Endodermal cell (in vitro differentiated cells): ENCODE results near the gene TUBA4B. TPM values are rescaled to one million over a fixed set of nuclear protein-coding genes. Genes with fewer than 3 reads are reported as not detected.

ENCODE experiments used
- DNase-seq: peaks from one replicate; pipeline ENCODE4 v3.0.0-alpha.2; 2017
- H3K27ac ChIP-seq: 2 replicates; pipeline ENCODE4 v1.5.1; 2013; ENCODE audit warnings: mild to moderate bottlenecking, low read depth, low read length, moderate library complexity
- H3K27me3 ChIP-seq: 2 replicates; pipeline ENCODE4 v1.6.1; 2013; ENCODE audit warnings: mild to moderate bottlenecking, low read length, moderate library complexity; ENCODE audit not compliant: insufficient read depth, control insufficient read depth, poor library complexity, severe bottlenecking
- H3K36me3 ChIP-seq: 2 replicates; pipeline ENCODE4 v1.7.0; 2013; ENCODE audit warnings: mild to moderate bottlenecking, low read length, moderate library complexity; ENCODE audit not compliant: control insufficient read depth, insufficient read depth
- H3K4me1 ChIP-seq: one replicate; pipeline ENCODE4 v1.7.0; 2013; ENCODE audit warnings: low read length; ENCODE audit not compliant: control insufficient read depth, insufficient read depth
- H3K4me3 ChIP-seq: 2 replicates; pipeline ENCODE4 v1.5.1; 2013; ENCODE audit warnings: mild to moderate bottlenecking, low read length, moderate library complexity
- H3K9ac ChIP-seq: 2 replicates; pipeline ENCODE4 v1.6.1; 2013; ENCODE audit warnings: mild to moderate bottlenecking, low read length, moderate library complexity; ENCODE audit not compliant: poor library complexity, severe bottlenecking; ENCODE audit errors: extremely low read depth
- H3K9me3 ChIP-seq: 2 replicates; pipeline ENCODE4 v1.6.1; 2013; ENCODE audit warnings: mild to moderate bottlenecking, low read length, moderate library complexity; ENCODE audit not compliant: control insufficient read depth
- H3K27ac Mint-ChIP-seq: 2 replicates; pipeline ENCODE4 v1.8.0; 2020; ENCODE audit warnings: mixed read lengths
- H3K27me3 Mint-ChIP-seq: 2 replicates; pipeline ENCODE4 v1.8.0; 2021; ENCODE audit warnings: mild to moderate bottlenecking, mixed read lengths; ENCODE audit not compliant: insufficient read depth
- H3K36me3 Mint-ChIP-seq: 2 replicates; pipeline ENCODE4 v1.8.0; 2020; ENCODE audit warnings: low read depth, mixed read lengths
- H3K4me1 Mint-ChIP-seq: 2 replicates; pipeline ENCODE4 v1.8.0; 2020; ENCODE audit warnings: mixed read lengths
- H3K4me3 Mint-ChIP-seq: 2 replicates; pipeline ENCODE4 v1.8.0; 2020; ENCODE audit warnings: mild to moderate bottlenecking, moderate library complexity, mixed read lengths
- H3K9me3 Mint-ChIP-seq: 2 replicates; pipeline ENCODE4 v1.8.0; 2020; ENCODE audit warnings: mild to moderate bottlenecking, mixed read lengths
- WGBS, 2 experiments: methylation state at CpG; one replicate each; pipeline versions ENCODE4 v1.1.5 to v1.1.7; 2013; ENCODE audit warnings: missing lambda C conversion rate in 2 of 2, mixed read lengths in 1 of 2; ENCODE audit not compliant: insufficient coverage in 1 of 2, insufficient read length in 1 of 2; 5-methylcytosine and 5-hydroxymethylcytosine counted together
- total RNA-seq, 2 donors: library from RNA; stranded (reverse); fragmentation: NEBNext Ultra II Directional in 1 of 2; extraction: Animal tissue kit (Norgen Biotek cat#: 25700) in 1 of 2; gene quantifications; 2 replicates in 1 of 2; 3 replicates in 1 of 2; pipeline ENCODE4 v1.2.1, GENCODE V29; 2021
- TF ChIP-seq, protein P1 (sequence below): fragments of 200-600 bp; sonication (generic); conservative IDR thresholded peaks from 2 replicates; pipeline ENCODE4 v1.5.0; 2021; ENCODE audit warnings: antibody characterized with exemption, mild to moderate bottlenecking

TUBA4B gene
- total RNA-seq, 2 donors from 2014 or later: not detected

- Mint-ChIP-seq H3K9me3 (peaks cover 7% of the 10 kb centered on the region), H3K27me3 (peaks cover 9% of the 10 kb centered on the region), H3K4me1 (peaks cover 6% of the 10 kb centered on the region), H3K27ac (peak overlapping the region; percentile 95), H3K4me3 (peak overlapping the region; percentile 68), H3K36me3 (peaks cover 20% of the 10 kb centered on the region)
- Histone ChIP-seq H3K27ac (peak overlapping the region; percentile 83), H3K4me1 (no peaks in the 10 kb centered on the region), H3K27me3 (no peaks in the 10 kb centered on the region), H3K9me3 (no peaks in the 10 kb centered on the region), H3K9ac (peak overlapping the region; percentile 60), H3K4me3 (peak overlapping the region; percentile 90), H3K36me3 (peaks cover 23% of the 10 kb centered on the region)
- no peak for DNase-seq
- TF ChIP-seq, protein P1, sequence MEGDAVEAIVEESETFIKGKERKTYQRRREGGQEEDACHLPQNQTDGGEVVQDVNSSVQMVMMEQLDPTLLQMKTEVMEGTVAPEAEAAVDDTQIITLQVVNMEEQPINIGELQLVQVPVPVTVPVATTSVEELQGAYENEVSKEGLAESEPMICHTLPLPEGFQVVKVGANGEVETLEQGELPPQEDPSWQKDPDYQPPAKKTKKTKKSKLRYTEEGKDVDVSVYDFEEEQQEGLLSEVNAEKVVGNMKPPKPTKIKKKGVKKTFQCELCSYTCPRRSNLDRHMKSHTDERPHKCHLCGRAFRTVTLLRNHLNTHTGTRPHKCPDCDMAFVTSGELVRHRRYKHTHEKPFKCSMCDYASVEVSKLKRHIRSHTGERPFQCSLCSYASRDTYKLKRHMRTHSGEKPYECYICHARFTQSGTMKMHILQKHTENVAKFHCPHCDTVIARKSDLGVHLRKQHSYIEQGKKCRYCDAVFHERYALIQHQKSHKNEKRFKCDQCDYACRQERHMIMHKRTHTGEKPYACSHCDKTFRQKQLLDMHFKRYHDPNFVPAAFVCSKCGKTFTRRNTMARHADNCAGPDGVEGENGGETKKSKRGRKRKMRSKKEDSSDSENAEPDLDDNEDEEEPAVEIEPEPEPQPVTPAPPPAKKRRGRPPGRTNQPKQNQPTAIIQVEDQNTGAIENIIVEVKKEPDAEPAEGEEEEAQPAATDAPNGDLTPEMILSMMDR: no peak
- 35 to 40% methylated on average over 6 to 7 of the region's 7 CpGs for WGBS, 2 experiments
These were observed 47.1 kb upstream of the TUBA4B start for GRCh38 chr2:219205981-219206327.

DNA sequence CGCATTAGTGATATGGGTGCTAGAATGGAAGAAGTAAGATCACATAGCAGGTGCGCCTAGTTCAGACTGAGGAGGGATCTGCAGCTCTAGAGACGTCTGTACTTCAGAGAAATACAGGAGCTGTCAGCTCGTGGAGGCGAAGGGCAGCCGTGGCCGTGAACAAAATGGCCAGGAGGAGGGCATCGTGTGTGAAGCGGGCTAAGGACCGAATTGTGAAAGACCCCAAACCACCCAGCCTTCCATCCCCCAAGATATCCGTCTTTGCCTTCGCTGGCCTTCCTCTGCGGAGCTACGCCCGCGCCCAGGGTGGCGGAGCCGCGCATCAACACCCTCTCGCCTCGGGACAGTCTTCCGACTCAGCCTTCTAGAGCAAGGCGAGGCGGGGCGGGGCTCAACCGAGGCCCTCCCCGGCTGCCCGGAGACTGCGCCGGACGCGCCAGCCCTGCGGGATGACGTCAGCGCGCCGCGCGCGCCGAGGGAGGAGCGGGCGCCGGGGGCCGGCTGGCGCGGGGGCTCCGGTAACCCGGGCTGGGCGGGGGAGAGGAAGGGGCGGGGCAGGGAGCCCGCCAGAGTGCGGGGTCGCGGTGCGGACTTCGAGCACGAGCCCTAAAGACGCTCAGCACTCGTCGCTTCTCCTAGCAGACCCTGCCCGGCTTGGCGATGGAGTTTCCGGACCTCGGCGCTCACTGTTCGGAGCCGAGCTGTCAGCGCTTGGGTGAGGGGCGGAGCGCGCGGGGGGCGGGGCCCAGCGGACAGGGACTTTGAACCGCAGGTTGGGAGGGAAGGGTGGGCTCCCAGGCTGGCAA is 46.5 kb upstream of the TUBA4B start, which contains the start of gene ZFAND2B:
Gene ZFAND2B (plus strand): TSS at position 455 of the 806 bp plus-strand sequence. CDS start 206 bp downstream, at position 661.
- TF ChIP-seq, protein P1: peak; percentile 41
- peaks cover 22% of the 10 kb centered on the region for H3K36me3 Mint-ChIP-seq
- WGBS, 2 experiments: 0 to 9% methylated on average over 8 to 75 of the region's 76 CpGs
- Histone ChIP-seq H3K36me3 (peaks cover 28% of the 10 kb centered on the region), H3K27me3 (no peaks in the 10 kb centered on the region), H3K4me3 (peak within 1 kb of the TSS; percentile 90), H3K4me1 (no peaks in the 10 kb centered on the region), H3K9me3 (no peaks in the 10 kb centered on the region), H3K9ac (peak within 1 kb of the TSS; percentile 60), H3K27ac (peak within 1 kb of the TSS; percentile 89)
- peaks cover 6% of the 10 kb centered on the region for H3K4me1 Mint-ChIP-seq
- H3K9me3 Mint-ChIP-seq: peaks cover 4% of the 10 kb centered on the region
- DNase-seq: peak; percentile 98
- peak within 1 kb of the TSS; percentile 68 for H3K4me3 Mint-ChIP-seq
- peaks cover 9% of the 10 kb centered on the region for H3K27me3 Mint-ChIP-seq
- H3K27ac Mint-ChIP-seq: peak within 1 kb of the TSS; percentile 95

DNA sequence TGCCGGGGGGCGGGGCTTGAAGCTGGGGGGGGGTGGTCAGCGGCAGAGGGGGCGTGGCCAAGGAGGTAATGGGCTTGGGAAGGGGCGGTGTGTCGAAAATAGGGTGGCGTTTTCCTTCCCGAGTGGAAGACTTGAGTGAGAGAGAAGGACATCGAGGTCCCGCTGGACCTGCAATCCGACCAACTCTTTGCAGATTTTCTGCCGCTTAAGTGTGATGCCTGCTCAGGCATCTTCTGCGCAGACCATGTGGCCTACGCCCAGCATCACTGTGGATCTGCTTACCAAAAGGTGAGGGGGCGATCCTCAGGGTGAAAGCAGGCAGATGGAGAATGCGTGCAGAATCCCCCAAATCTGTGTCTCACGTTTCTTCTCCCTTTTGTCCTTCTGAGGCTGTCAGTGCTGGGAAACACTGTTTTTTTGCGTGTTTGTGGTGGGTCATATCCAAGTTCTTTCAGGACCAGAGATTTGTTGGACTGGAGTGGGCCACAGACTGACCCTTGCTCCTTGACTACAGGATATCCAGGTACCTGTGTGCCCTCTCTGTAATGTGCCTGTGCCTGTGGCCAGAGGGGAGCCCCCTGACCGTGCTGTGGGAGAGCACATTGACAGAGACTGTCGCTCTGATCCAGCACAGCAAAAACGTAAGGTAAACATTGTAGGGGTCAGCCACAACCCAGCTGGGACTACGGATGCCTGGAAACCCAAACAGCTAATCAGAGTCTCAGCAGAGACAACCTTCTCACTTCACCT is 45.7 kb upstream of the TUBA4B start:
- H3K27me3 Mint-ChIP-seq: peaks cover 9% of the 10 kb centered on the region
- peak overlapping the region; percentile 7 for H3K9ac ChIP-seq
- H3K9me3 ChIP-seq: no peaks in the 10 kb centered on the region
- no peak overlapping the region for H3K27ac ChIP-seq
- no peaks in the 10 kb centered on the region for H3K4me1 ChIP-seq
- H3K36me3 ChIP-seq: peaks cover 33% of the 10 kb centered on the region
- peak overlapping the region; percentile 77 for H3K4me3 ChIP-seq
- no peak for DNase-seq
- H3K27me3 ChIP-seq: no peaks in the 10 kb centered on the region
- TF ChIP-seq, protein P1: no peak
- peak overlapping the region; percentile 64 for H3K27ac Mint-ChIP-seq
- peaks cover 4% of the 10 kb centered on the region for H3K9me3 Mint-ChIP-seq
- WGBS, 2 experiments: 32 to 41% methylated on average over 15 to 22 of the region's 22 CpGs
- peak overlapping the region; percentile 68 for H3K4me3 Mint-ChIP-seq
- peaks cover 6% of the 10 kb centered on the region for H3K4me1 Mint-ChIP-seq
- peaks cover 29% of the 10 kb centered on the region for H3K36me3 Mint-ChIP-seq
